Thyroid gland (tissue), 4 donors: ENCODE measurements around the gene MOGAT2. TPM values are rescaled to one million over a fixed set of nuclear protein-coding genes. Genes with fewer than 3 reads are reported as not detected.
"Not testable (repeated sequence)": the region's sequence is repeated elsewhere in the genome, so short reads cannot be mapped to it uniquely, and the experiment has no call there.

Source experiments
- DNase-seq, 2 donors: peaks; one replicate each; pipeline ENCODE4 v3.0.0-alpha.2; 2019
- H3K27ac ChIP-seq, 3 donors: fragments of 200-600 bp; sonication (generic); 1 replicate in 2 of 3; 2 replicates in 1 of 3; pipeline ENCODE4 v1.5.1; 2016 to 2019; ENCODE audit warnings: mild to moderate bottlenecking in 1 of 3, moderate library complexity in 1 of 3
- H3K27me3 ChIP-seq: fragments of 200-600 bp; sonication (generic); one replicate; pipeline ENCODE4 v1.5.1; 2019
- H3K36me3 ChIP-seq, 2 donors: fragments of 200-600 bp; sonication (generic); one replicate each; pipeline ENCODE4 v1.5.1; 2016 to 2019
- H3K4me1 ChIP-seq, 2 donors: fragments of 200-600 bp; sonication (generic); one replicate each; pipeline ENCODE4 v1.5.1; 2017 to 2019
- H3K4me3 ChIP-seq, 3 donors: fragments of 200-600 bp; sonication (generic); replicated peaks in 1 of 3; 1 replicate in 2 of 3; 2 replicates in 1 of 3; pipeline ENCODE4 v1.5.1; 2016; ENCODE audit warnings: mild to moderate bottlenecking in 1 of 3
- H3K9me3 ChIP-seq: fragments of 200-600 bp; sonication (generic); one replicate; pipeline ENCODE4 v1.5.1; 2017
- POLR2A ChIP-seq, 2 donors: fragments of 450-650 bp; IDR thresholded peaks; one replicate each; pipeline ENCODE4 v1.6.1; 2017; ENCODE audit warnings: antibody characterized with exemption in 2 of 2, mild to moderate bottlenecking in 2 of 2, moderate library complexity in 1 of 2
- WGBS, 2 donors: methylation state at CpG; one replicate each; pipeline ENCODE4 v1.1.5; 2017; 5-methylcytosine and 5-hydroxymethylcytosine counted together
- intact Hi-C: fragments of 100-400 bp; cut with DNase I; formaldehyde crosslinking; loops from one replicate; pipeline ENCODE4 v1.15.1; 2023
- total RNA-seq, 4 donors: library from RNA; depleted of rRNA; stranded (reverse); fragments of >200 nt; gene quantifications; one replicate each; pipeline ENCODE4 v1.2.3, GENCODE V29; 2016
- TF ChIP-seq, protein P1 (sequence below), 6 experiments: fragments of 200-600 bp in 3 of 6; fragments of 450-650 bp in 3 of 6; sonication (generic) in 3 of 6; IDR thresholded peaks; one replicate each; pipeline ENCODE4 v1.5.1; 2016 to 2019; ENCODE audit warnings: antibody characterized with exemption in 6 of 6, mild to moderate bottlenecking in 2 of 6, inconsistent platforms in 1 of 6, moderate library complexity in 1 of 6

MOGAT2 gene
- total RNA-seq, 4 donors from 2014 or later: 1.0 TPM; not detected in 3

DNA sequence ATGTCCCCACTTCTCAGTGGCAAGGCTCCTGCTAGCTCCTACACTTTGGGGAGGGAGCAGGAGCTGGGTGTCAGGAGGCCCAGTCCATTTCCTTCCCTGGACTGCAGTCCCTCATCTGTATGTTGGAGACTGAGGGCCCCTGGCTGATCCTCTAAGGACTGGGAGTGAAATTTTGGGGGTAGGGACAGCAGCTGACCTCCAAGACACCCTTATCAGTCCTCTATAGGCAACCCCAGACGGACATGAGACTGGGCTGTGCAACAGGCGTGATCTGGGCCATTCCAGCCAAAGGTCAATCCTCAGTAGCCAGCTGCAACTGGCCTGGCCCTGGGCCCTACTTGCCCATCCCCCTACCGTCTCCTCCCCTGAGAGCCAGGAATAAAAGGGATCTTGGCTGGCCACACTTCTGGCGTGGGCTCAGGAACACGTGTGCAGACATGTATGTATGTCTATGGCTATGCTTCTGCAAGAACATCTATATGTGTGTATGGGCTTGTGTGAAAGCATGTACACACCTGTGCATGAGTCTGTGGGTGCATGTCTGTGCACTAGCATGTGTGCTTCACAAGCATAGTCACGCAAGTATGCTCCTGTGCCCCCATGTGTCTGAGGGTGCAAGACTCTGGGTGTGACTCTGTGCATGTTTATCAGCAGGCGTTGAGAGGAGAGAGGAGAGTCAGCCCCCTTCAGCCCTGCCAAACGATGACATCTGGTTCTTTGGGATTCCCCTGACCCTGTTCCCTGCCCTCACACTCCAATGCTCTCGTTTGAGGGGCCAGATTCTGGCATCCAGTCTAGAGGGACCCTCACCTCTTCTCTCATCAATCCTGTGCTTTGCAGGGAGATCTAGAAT, 26.3 kb downstream of the MOGAT2 start:
- WGBS, 2 donors: 69 to 84% methylated on average over 4 to 8 of the region's 9 CpGs
- Histone ChIP-seq H3K4me3 (no peak overlapping the region), H3K9me3 (no peaks in the 10 kb centered on the region), H3K4me1 (no peaks in the 10 kb centered on the region), H3K36me3 (no peaks in the 10 kb centered on the region), H3K27ac (no peak overlapping the region), H3K27me3 (no peaks in the 10 kb centered on the region)
- no peak for TF ChIP-seq POLR2A (IDR thresholded peaks at IDR 0.05)
- TF ChIP-seq, protein P1, sequence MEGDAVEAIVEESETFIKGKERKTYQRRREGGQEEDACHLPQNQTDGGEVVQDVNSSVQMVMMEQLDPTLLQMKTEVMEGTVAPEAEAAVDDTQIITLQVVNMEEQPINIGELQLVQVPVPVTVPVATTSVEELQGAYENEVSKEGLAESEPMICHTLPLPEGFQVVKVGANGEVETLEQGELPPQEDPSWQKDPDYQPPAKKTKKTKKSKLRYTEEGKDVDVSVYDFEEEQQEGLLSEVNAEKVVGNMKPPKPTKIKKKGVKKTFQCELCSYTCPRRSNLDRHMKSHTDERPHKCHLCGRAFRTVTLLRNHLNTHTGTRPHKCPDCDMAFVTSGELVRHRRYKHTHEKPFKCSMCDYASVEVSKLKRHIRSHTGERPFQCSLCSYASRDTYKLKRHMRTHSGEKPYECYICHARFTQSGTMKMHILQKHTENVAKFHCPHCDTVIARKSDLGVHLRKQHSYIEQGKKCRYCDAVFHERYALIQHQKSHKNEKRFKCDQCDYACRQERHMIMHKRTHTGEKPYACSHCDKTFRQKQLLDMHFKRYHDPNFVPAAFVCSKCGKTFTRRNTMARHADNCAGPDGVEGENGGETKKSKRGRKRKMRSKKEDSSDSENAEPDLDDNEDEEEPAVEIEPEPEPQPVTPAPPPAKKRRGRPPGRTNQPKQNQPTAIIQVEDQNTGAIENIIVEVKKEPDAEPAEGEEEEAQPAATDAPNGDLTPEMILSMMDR (IDR thresholded peaks at IDR 0.05): no peak
- no peak for DNase-seq
- intact Hi-C loops: no loop called here

GRCh38 chr11:75745807-75746206, 28.2 kb downstream of the MOGAT2 start:
- Histone ChIP-seq H3K4me3 (no peak overlapping the region), H3K9me3 (no peaks in the 10 kb centered on the region), H3K36me3 (no peaks in the 10 kb centered on the region), H3K27ac (no peak overlapping the region), H3K27me3 (no peaks in the 10 kb centered on the region), H3K4me1 (no peaks in the 10 kb centered on the region)
- no peak for TF ChIP-seq POLR2A (IDR thresholded peaks at IDR 0.05)
- TF ChIP-seq, protein P1 (IDR thresholded peaks at IDR 0.05): no peak
- 91 to 92% methylated on average over 5 of the region's 5 CpGs for WGBS, 2 donors
- DNase-seq: no peak
- intact Hi-C loops: no loop called here

GRCh38 chr11:75748729-75749273, 31.2 kb downstream of the MOGAT2 start:
- DNase-seq, H3K27ac ChIP-seq, H3K9me3 ChIP-seq, intact Hi-C loops, H3K4me3 ChIP-seq, H3K4me1 ChIP-seq, H3K27me3 ChIP-seq, H3K36me3 ChIP-seq: not testable (repeated sequence)
- WGBS, 2 donors: 60 to 81% methylated on average over 11 to 13 of the region's 26 CpGs

DNA sequence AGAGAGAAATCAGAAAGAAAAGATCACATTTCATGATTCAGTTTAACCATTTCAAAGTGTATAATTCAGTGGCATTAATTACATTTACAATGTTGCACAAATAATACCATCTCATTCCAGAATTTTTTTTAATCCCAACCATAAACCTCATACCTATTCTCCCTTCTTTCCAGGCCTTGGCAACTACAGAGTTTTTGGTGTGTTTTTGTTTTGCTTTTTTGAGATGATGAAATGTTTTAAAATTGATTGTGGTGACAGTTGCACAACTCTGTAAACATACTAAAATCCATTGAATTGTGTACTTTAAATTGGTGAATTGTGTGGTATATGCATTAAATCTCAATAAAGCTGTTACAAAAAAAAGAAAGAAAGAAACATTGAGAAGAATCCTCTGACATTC, 37.3 kb downstream of the MOGAT2 start:
- H3K27ac ChIP-seq, H3K9me3 ChIP-seq, DNase-seq, H3K36me3 ChIP-seq, intact Hi-C loops, H3K4me1 ChIP-seq, H3K4me3 ChIP-seq, H3K27me3 ChIP-seq: not testable (repeated sequence)

DNA sequence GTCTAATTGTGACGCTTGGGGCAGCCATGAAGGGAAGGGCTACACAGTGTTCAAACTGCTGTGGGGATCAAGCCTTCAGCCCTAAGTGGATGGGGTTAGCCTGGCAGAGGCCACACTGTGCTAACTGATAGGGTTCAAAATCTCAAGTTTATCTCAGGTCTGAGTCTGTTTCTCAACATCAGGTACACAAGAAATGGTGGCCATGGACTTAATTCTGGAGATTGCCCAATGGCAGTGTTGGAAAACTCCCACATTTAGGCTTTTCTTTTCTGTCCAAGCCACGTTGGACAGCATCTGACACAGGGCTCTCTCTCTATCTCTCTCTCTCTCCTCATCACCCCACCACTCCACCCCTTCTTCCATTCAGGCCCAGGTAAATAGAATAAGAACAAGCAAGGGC, 40.0 kb downstream of the MOGAT2 start:
- TF ChIP-seq, protein P1 (IDR thresholded peaks at IDR 0.05): no peak
- no peak for TF ChIP-seq POLR2A (IDR thresholded peaks at IDR 0.05)
- no peaks in the 10 kb centered on the region for H3K27me3 ChIP-seq
- no peaks in the 10 kb centered on the region for H3K9me3 ChIP-seq
- 80 to 89% methylated on average over 2 of the region's 2 CpGs for WGBS, 2 donors
- H3K4me3 ChIP-seq: no peak overlapping the region
- no peaks in the 10 kb centered on the region for H3K36me3 ChIP-seq
- no peak overlapping the region for H3K27ac ChIP-seq
- intact Hi-C loops: no loop called here
- DNase-seq: no peak
- peaks cover 15 to 18% of the 10 kb centered on the region in 2 donors for H3K4me1 ChIP-seq

DNA sequence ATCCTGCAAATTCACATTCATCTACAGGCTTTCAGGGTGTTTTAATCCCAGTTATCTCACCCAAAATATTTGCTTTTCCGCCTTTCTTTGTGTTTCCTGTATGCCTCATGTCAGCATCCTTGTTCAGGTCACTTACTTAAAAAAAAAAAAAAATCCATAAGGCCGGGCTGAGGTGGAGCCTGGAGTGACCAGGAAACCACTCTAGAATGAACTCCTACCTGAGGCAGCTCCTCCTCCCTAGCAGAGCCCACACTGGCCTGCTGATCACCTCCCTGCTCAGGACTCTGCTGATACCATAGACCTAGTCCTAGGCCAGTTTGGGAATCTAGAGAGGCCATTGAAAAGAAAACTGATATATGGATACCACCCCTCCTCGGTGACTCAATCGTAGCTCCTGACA, 42.2 kb downstream of the MOGAT2 start:
- WGBS, 2 donors: 82 to 87% methylated on average over 4 of the region's 4 CpGs
- TF ChIP-seq, protein P1 (IDR thresholded peaks at IDR 0.05): no peak
- TF ChIP-seq POLR2A (IDR thresholded peaks at IDR 0.05): no peak
- intact Hi-C loops: loop anchor here (10.0 kb wide), 1 partner anchor 215 kb away; no protein-coding TSS in a partner anchor

More for the DNA sequence above, 42.2 kb downstream of the MOGAT2 start:
- Histone ChIP-seq H3K27ac (peak overlapping the region in 1 of 3 donors; percentile 53), H3K36me3 (no peaks in the 10 kb centered on the region), H3K9me3 (no peaks in the 10 kb centered on the region), H3K27me3 (no peaks in the 10 kb centered on the region), H3K4me1 (peaks cover 30 to 34% of the 10 kb centered on the region in 2 donors), H3K4me3 (no peak overlapping the region)
- DNase-seq: no peak
